Endothelial cell of umbilical vein (primary cell): Measurements from ENCODE around the gene VPS8.

ENCODE experiments used
- CTCF ChIP-seq, 2 donors: IDR thresholded peaks; 1 replicate in 1 of 2; 2 replicates in 1 of 2; pipeline ENCODE4 v1.5.1; 2011; ENCODE audit warnings: low read length in 2 of 2, mild to moderate bottlenecking in 2 of 2, moderate library complexity in 2 of 2, control low read depth in 1 of 2, inconsistent platforms in 1 of 2, low read depth in 1 of 2; ENCODE audit not compliant: insufficient read depth in 1 of 2; ENCODE audit errors: extremely low read depth in 1 of 2
- EZH2 ChIP-seq: IDR thresholded peaks from 2 replicates; pipeline ENCODE4 v1.6.1; 2012; ENCODE audit warnings: borderline replicate concordance, low read depth, mild to moderate bottlenecking, moderate library complexity, low read length, inconsistent platforms; ENCODE audit not compliant: severe bottlenecking
- JUN ChIP-seq: IDR thresholded peaks from 2 replicates; pipeline ENCODE4 v1.6.1; 2011; ENCODE audit warnings: borderline replicate concordance, low read depth; ENCODE audit not compliant: insufficient read length, insufficient read depth
- MAX ChIP-seq: IDR thresholded peaks from 2 replicates; pipeline ENCODE4 v1.6.1; 2011; ENCODE audit not compliant: insufficient read depth, insufficient read length
- POLR2A ChIP-seq: IDR thresholded peaks from 2 replicates; pipeline ENCODE4 v1.6.1; 2012; ENCODE audit warnings: low read depth, mild to moderate bottlenecking, control low read depth, low read length
- POLR2AphosphoS5 ChIP-seq: IDR thresholded peaks from 2 replicates; pipeline ENCODE4 v1.6.1; 2012; ENCODE audit warnings: low read depth, mild to moderate bottlenecking, control low read depth, low read length, moderate library complexity; ENCODE audit not compliant: insufficient read depth

DNA sequence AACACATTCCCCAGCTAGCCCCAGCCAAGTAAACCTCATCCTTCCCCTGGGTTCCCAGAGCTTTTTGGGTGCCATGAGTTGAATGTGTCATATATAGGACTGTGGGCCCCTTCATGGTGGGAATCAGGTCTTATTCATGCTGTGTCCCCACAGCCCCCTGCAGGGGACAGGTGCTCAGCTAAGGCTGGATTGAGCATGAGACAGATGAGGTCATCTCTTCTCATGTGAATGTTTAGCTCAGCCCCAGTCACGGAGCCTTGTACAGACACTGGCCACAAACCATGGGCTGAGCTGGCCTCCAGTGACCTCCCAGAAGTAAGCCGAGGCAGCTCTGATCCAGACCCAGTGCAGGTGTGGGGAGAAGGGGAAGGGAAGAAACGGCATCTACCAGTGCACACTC, 270.2 kb downstream of the VPS8 start:
- TF ChIP-seq CTCF (IDR thresholded peaks at IDR 0.05; ENCODE audit: extremely low read depth in 1 of 2, insufficient read depth in 1 of 2, low read depth in 1 of 2, low read length in 2 of 2), result no peak
- TF ChIP-seq JUN, result no peak
- no peak for TF ChIP-seq POLR2AphosphoS5
- TF ChIP-seq POLR2A, result no peak
- no peak for TF ChIP-seq MAX
- no peak for TF ChIP-seq EZH2
